Epithelial cell of proximal tubule (primary cell): ENCODE results near the gene LAMA2. TPM values are rescaled to one million over a fixed set of nuclear protein-coding genes. Genes with fewer than 3 reads are reported as not detected.

ENCODE experiments used
- DNase-seq: peaks from one replicate; pipeline ENCODE4 v3.0.0-alpha.2; 2011; ENCODE audit warnings: low read depth
- H3K4me3 ChIP-seq: 2 replicates; pipeline ENCODE4 v1.5.1; 2011; ENCODE audit warnings: low read depth, mild to moderate bottlenecking, low read length
- CTCF ChIP-seq: conservative IDR thresholded peaks from 2 replicates; pipeline ENCODE4 v1.5.1; 2012; ENCODE audit warnings: low read depth, mild to moderate bottlenecking, low read length
- total RNA-seq: library from RNA; depleted of rRNA; stranded (reverse); fragments of >200 nt; gene quantifications from 2 replicates; pipeline ENCODE4 v1.2.3, GENCODE V29; 2015

LAMA2 gene
- total RNA-seq, 1 donor from 2014 or later, result 0.69 TPM

GRCh38 chr6:129297592-129297991 lies 414.7 kb downstream of the LAMA2 start:
- H3K4me3 ChIP-seq, result no peak overlapping the region
- TF ChIP-seq CTCF, result no peak
- no peak for DNase-seq

- TF ChIP-seq CTCF, result no peak
- H3K4me3 ChIP-seq, result no peak overlapping the region
- no peak for DNase-seq
Observed at GRCh38 chr6:129302671-129303070, 419.7 kb downstream of the LAMA2 start.

GRCh38 chr6:129306826-129307225 lies 423.9 kb downstream of the LAMA2 start:
- DNase-seq, result no peak
- H3K4me3 ChIP-seq, result no peak overlapping the region

GRCh38 chr6:129307845-129308244 lies 424.9 kb downstream of the LAMA2 start:
- no peak for TF ChIP-seq CTCF
- DNase-seq, result no peak
- no peak overlapping the region for H3K4me3 ChIP-seq

More at GRCh38 chr6:129306826-129307225, 423.9 kb downstream of the LAMA2 start:
- no peak for TF ChIP-seq CTCF

GRCh38 chr6:129309154-129309553 lies 426.2 kb downstream of the LAMA2 start:
- no peak for TF ChIP-seq CTCF
- no peak overlapping the region for H3K4me3 ChIP-seq
- no peak for DNase-seq

GRCh38 chr6:129312880-129313279 lies 429.9 kb downstream of the LAMA2 start:
- TF ChIP-seq CTCF, result no peak
- DNase-seq, result peak; percentile 41
- no peak overlapping the region for H3K4me3 ChIP-seq

- DNase-seq, result peak; percentile 71
- TF ChIP-seq CTCF, result no peak
- H3K4me3 ChIP-seq, result peak overlapping the region; percentile 17
Observed at GRCh38 chr6:129314575-129314974, 431.6 kb downstream of the LAMA2 start.
